HCT116 (cell line): ENCODE data around the gene ZNF207.

Experiments used
- ATF3 ChIP-seq: IDR thresholded peaks from 2 replicates; pipeline ENCODE4 v1.6.1; 2012
- CTCF ChIP-seq, 3 experiments: fragments of 200-600 bp in 1 of 3; sonication (generic) in 1 of 3; IDR thresholded peaks in 2 of 3; conservative IDR thresholded peaks in 1 of 3; 2 replicates each; pipeline ENCODE4 v1.5.1; 2012 to 2017; ENCODE audit warnings: low read depth in 2 of 3, low read length in 2 of 3, antibody characterized with exemption in 1 of 3, borderline replicate concordance in 1 of 3, control low read depth in 1 of 3, mild to moderate bottlenecking in 1 of 3, mixed read lengths in 1 of 3, mixed run types in 1 of 3, moderate library complexity in 1 of 3; ENCODE audit not compliant: insufficient read depth in 1 of 3
- EGR1 ChIP-seq: IDR thresholded peaks from 2 replicates; pipeline ENCODE4 v1.6.1; 2012; ENCODE audit warnings: low read depth
- JUND ChIP-seq: IDR thresholded peaks from 2 replicates; pipeline ENCODE4 v1.6.1; 2012
- POLR2A ChIP-seq: IDR thresholded peaks from 2 replicates; pipeline ENCODE4 v1.7.0; 2011; ENCODE audit warnings: borderline replicate concordance; ENCODE audit not compliant: insufficient read depth, insufficient read length; ENCODE audit errors: extremely low read depth

- TF ChIP-seq CTCF (IDR thresholded peaks at IDR 0.05 in 2 of 3, conservative IDR thresholded peaks at IDR 0.05 in 1 of 3; ENCODE audit: borderline replicate concordance in 1 of 3, insufficient read depth in 1 of 3, low read depth in 2 of 3, low read length in 2 of 3) = no peak
- TF ChIP-seq POLR2A = no peak
- TF ChIP-seq ATF3 = no peak
- TF ChIP-seq EGR1 = no peak
- TF ChIP-seq JUND = no peak
Measured at GRCh38 chr17:32382526-32383223, 32.7 kb downstream of the ZNF207 start.
